OCI-LY3 (cell line): ENCODE measurements around the gene PZP.

Experiments
- H2AFZ ChIP-seq: fragments of 200-600, 300-600 bp; shearing (Covaris generic); 2 replicates; pipeline ENCODE4 v1.6.0; 2014; ENCODE audit warnings: antibody characterized with exemption, low read depth, low read length
- H3K27ac ChIP-seq: fragments of 200-600, 300-600 bp; sonication (generic); 2 replicates; pipeline ENCODE4 v1.5.1; 2014; ENCODE audit warnings: mild to moderate bottlenecking, low read length, moderate library complexity, mixed read lengths
- H3K27me3 ChIP-seq: fragments of 200-600, 300-600 bp; sonication (generic); 2 replicates; pipeline ENCODE4 v1.6.1; 2014; ENCODE audit warnings: low read depth, low read length, mixed read lengths
- H3K36me3 ChIP-seq: fragments of 200-600, 300-600 bp; sonication (generic); replicated peaks from 2 replicates; pipeline ENCODE3; 2014; ENCODE audit warnings: low read depth, low read length, mixed read lengths
- H3K4me1 ChIP-seq: fragments of 300-600, 200-600 bp; sonication (generic); 2 replicates; pipeline ENCODE4 v1.6.1; 2014; ENCODE audit warnings: low read length, mixed read lengths
- H3K4me2 ChIP-seq: fragments of 200-600, 300-600 bp; sonication (generic); 2 replicates; pipeline ENCODE4 v1.6.1; 2014; ENCODE audit warnings: low read length, mixed read lengths
- H3K4me3 ChIP-seq: fragments of 300-600, 200-600 bp; sonication (generic); 2 replicates; pipeline ENCODE4 v1.5.1; 2014; ENCODE audit warnings: antibody characterized with exemption, mild to moderate bottlenecking, low read length, moderate library complexity
- H3K79me2 ChIP-seq: fragments of 300-600, 200-600 bp; shearing (Covaris generic); 2 replicates; pipeline ENCODE4 v1.6.1; 2014; ENCODE audit warnings: mild to moderate bottlenecking, low read length, mixed read lengths
- H3K9ac ChIP-seq: fragments of 300-600, 200-600 bp; shearing (Covaris generic); 2 replicates; pipeline ENCODE4 v1.6.0; 2014; ENCODE audit warnings: mild to moderate bottlenecking, low read length, moderate library complexity
- H3K9me3 ChIP-seq: fragments of 200-600, 300-600 bp; shearing (Covaris generic); 2 replicates; pipeline ENCODE4 v1.6.1; 2014; ENCODE audit warnings: low read length, mixed read lengths; ENCODE audit not compliant: insufficient read depth
- H4K20me1 ChIP-seq: fragments of 200-600, 300-600 bp; sonication (generic); 2 replicates; pipeline ENCODE4 v1.6.1; 2016; ENCODE audit warnings: low read length, mixed read lengths; ENCODE audit not compliant: insufficient read depth
- EZH2phosphoT487 ChIP-seq: fragments of 200-600 bp; shearing (Covaris generic); IDR thresholded peaks from 2 replicates; pipeline ENCODE4 v1.6.1; 2018; ENCODE audit warnings: antibody characterized with exemption, mixed run types, low read depth
- TF ChIP-seq, protein P1 (sequence below): fragments of 200-600, 300-600 bp; sonication (generic); IDR thresholded peaks from 2 replicates; pipeline ENCODE4 v1.5.1; 2014; ENCODE audit warnings: antibody characterized with exemption, low read length, low read depth

Gene PZP

DNA sequence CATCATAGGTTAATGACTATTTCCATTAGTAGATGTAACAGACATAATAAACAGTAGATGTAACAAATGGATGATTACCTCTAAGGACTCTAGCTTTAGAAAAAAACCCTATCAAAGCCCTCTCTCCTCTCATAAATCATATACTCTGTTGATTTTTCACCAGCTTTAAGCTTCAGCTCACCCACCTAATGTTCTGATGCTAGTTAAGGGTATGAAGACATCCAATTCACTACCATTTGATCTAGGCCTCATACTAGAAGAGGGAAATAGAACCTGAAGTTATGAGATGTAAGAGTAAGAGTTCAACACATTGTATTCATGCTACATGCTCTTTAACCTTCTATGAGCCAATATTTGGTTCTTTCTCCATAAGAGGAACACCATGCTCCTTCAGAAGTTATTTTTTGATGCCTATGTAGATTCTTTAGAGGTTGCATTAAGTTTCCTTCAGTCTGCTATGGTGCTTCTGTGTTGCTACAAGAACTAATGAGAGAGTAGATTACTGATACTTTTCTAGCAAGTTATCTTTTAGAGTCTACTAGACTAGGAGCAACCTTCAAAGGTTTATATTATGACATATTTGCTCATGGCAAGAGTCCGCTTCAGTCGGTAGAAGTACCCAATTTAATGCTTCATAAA, 108.5 kb downstream of the PZP start:
- peaks cover 12% of the 10 kb centered on the region for H3K4me1 ChIP-seq
- H3K27me3 ChIP-seq: no peaks in the 10 kb centered on the region
- H3K9ac ChIP-seq: no peak overlapping the region
- no peaks in the 10 kb centered on the region for H3K79me2 ChIP-seq
- H3K4me3 ChIP-seq: no peak overlapping the region
- TF ChIP-seq, protein P1, sequence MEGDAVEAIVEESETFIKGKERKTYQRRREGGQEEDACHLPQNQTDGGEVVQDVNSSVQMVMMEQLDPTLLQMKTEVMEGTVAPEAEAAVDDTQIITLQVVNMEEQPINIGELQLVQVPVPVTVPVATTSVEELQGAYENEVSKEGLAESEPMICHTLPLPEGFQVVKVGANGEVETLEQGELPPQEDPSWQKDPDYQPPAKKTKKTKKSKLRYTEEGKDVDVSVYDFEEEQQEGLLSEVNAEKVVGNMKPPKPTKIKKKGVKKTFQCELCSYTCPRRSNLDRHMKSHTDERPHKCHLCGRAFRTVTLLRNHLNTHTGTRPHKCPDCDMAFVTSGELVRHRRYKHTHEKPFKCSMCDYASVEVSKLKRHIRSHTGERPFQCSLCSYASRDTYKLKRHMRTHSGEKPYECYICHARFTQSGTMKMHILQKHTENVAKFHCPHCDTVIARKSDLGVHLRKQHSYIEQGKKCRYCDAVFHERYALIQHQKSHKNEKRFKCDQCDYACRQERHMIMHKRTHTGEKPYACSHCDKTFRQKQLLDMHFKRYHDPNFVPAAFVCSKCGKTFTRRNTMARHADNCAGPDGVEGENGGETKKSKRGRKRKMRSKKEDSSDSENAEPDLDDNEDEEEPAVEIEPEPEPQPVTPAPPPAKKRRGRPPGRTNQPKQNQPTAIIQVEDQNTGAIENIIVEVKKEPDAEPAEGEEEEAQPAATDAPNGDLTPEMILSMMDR: no peak
- TF ChIP-seq EZH2phosphoT487: no peak
- H3K36me3 ChIP-seq: no peaks in the 10 kb centered on the region
- H2AFZ ChIP-seq: no peak overlapping the region
- H3K4me2 ChIP-seq: no peak overlapping the region
- no peaks in the 10 kb centered on the region for H3K9me3 ChIP-seq
- no peaks in the 10 kb centered on the region for H4K20me1 ChIP-seq
- H3K27ac ChIP-seq: no peak overlapping the region
